Measurements from ENCODE around the gene PNRC2. TPM values are rescaled to one million over a fixed set of nuclear protein-coding genes. Genes with fewer than 3 reads are reported as not detected.
A peak's percentile ranks its signal among the peaks of the same experiment; 100 is the strongest.
"Not testable (repeated sequence)": the region's sequence is repeated elsewhere in the genome, so short reads cannot be mapped to it uniquely, and the experiment has no call there.

Gene PNRC2
- total and polyA plus RNA-seq, 10 of the 15 experiments (the other 5 are each of a cell fraction or from before 2014, with no cell fraction given), result 106 to 205 (median 163) TPM

DNA sequence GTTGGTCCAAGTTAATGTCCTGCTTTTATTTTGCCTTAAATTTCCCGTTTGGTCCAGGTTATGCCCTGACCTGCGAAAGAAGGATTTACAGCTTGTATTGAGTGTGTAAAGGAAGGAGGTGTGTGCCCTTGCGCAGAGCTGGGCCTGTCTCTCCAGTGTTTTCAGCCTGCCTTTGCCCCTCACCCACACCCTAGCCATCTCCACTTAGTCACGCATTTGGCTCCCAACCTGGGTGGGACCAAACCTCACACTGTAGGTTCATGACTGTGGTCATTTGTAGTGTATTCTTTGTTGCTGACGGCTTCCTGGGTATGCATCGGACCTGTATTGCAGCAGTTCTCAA, 21.1 kb downstream of the PNRC2 start (continued):
- TF ChIP-seq KDM1A (IDR thresholded peaks at IDR 0.05; ENCODE audit: borderline replicate concordance) (no peak), EP300 (IDR thresholded peaks at IDR 0.05; ENCODE audit: borderline replicate concordance in 1 of 2, control insufficient read depth in 1 of 2, low read depth in 2 of 2, low read length in 2 of 2) (peak; percentile 38 to 49; a peak in 2 of 4 replicates)

DNA sequence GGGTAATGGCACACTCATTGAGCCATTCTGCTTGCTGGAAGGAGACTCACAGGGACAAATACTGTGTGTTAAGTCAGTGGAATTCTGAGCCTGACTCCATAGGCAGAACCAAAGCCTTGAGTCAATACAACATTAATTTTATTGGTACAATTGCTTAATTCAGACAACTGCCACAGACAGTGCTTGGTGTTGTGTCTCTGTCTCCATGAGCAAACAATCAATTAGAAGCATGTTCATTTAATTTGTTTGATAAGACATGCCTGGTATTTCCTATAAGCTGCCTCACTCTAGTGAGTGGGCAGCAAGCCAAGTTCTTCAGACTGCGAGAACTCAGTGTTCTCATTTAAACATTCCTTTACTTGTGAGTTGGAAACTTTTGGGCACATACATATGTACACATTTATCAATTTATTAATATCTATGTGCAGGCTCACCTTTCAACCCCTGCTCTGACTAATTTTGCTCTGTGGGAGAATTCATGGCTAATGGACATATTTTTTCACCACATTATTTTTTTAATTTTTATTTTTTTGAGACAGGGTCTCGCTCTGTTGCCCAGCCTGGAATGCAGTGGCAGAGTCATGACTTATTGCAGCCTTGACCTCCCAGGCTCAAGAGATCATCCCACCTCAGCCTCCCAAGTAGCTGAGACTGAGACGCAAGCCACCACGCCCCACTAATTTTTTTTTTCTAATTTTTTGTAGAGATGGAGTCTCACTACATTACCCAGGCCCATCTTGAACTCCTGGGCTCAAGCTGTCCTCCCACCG, 25.0 kb downstream of the PNRC2 start:
- POLR2A ChIA-PET, result interaction anchor here (0.9 kb wide), 1 partner anchor 7 kb away, joined by 6 read pairs; no protein-coding TSS in a partner anchor
- DNase-seq (ENCODE audit: low read depth, low spot score) (no peak), ATAC-seq (no peak), FAIRE-seq (no peak)
- in situ Hi-C loops (cut with MboI), result no loop called here
- peaks cover 11% of the 10 kb centered on the region for H3K4me1 ChIP-seq (ENCODE audit: control insufficient read depth, insufficient read depth, low read length)
- SMC1A ChIA-PET (ENCODE audit: uncharacterized antibody, unreplicated experiment), result interaction anchor here (1.7 kb wide), 1 partner anchor 18 kb away, joined by 7 read pairs; no protein-coding TSS in a partner anchor
- no peaks in the 10 kb centered on the region for H3K36me3 ChIP-seq (ENCODE audit: control insufficient read depth in 2 of 2, insufficient read depth in 2 of 2, low read length in 1 of 2)
- peaks cover 9% of the 10 kb centered on the region for H3K79me2 ChIP-seq (ENCODE audit: control insufficient read depth, insufficient read depth, low read length)
- H3K9ac ChIP-seq (ENCODE audit: control insufficient read depth, insufficient read depth, low read length), result no peak overlapping the region
- no peak overlapping the region for H3K27ac ChIP-seq (ENCODE audit: control insufficient read depth, insufficient read depth)
- H3K9me3 ChIP-seq (replicated peaks; ENCODE audit: control insufficient read depth, insufficient read depth, low read length), result no peaks in the 10 kb centered on the region
- WGBS (ENCODE audit: insufficient coverage, insufficient replicate concordance, low lambda C conversion rate, missing lambda C conversion rate), result 57% methylated on average over 5 of the region's 5 CpGs
- no TSS peak for BruUV-seq (replicated peaks)
- RAD21 ChIA-PET (ENCODE audit: unreplicated experiment), result interaction anchor here (1.4 kb wide), 1 partner anchor 44 kb away, joined by 3 read pairs; no protein-coding TSS in a partner anchor
- no peaks in the 10 kb centered on the region for H3K27me3 ChIP-seq (replicated peaks in 1 of 2; ENCODE audit: control insufficient read depth in 2 of 2, insufficient read depth in 2 of 2, low read length in 1 of 2)
- no peaks in the 10 kb centered on the region for H4K20me1 ChIP-seq (ENCODE audit: control insufficient read depth, insufficient read depth)
- H3K4me2 ChIP-seq (ENCODE audit: control insufficient read depth, insufficient read depth), result no peak overlapping the region
- no peak overlapping the region for H3K4me3 ChIP-seq
- intact Hi-C loops (cut with micrococcal nuclease; ENCODE audit: unreplicated experiment), result no loop called here
- no peak overlapping the region for H2AFZ ChIP-seq (ENCODE audit: control insufficient read depth, low read depth, low read length)
- CTCF ChIA-PET, result no interaction called here
- no peak for TF ChIP-seq MEF2B (IDR thresholded peaks at IDR 0.05; ENCODE audit: partially characterized antibody, poor library complexity, severe bottlenecking)
- TF ChIP-seq RBBP5 (conservative IDR thresholded peaks at IDR 0.05), result no peak
- no peak for TF ChIP-seq IRF4 (IDR thresholded peaks at IDR 0.05; ENCODE audit: low read depth, low read length)
- TF ChIP-seq SPI1 (IDR thresholded peaks at IDR 0.05; ENCODE audit: borderline replicate concordance, insufficient read depth, low read depth, low read length), result no peak
- TF ChIP-seq RFX5 (IDR thresholded peaks at IDR 0.05; ENCODE audit: low read depth, low read length), result no peak
- TF ChIP-seq SIN3A (IDR thresholded peaks at IDR 0.05; ENCODE audit: low read depth, low read length), result no peak

DNA sequence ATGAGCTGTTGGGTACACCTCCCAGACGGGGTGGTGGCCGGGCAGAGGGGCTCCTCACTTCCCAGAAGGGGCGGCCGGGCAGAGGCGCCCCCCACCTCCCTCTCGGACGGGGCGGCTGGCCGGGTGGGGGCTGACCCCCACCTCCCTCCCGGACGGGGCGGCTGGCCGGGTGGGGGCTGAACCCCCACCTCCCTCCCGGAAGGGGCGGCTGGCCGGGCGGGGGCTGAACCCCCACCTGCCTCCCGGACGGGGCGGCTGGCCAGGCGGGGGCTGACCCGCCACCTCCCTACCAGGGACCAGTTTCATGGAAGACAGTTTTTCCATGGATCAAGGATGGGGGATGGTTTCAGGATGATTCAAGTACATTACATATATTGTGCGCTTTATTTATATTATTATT, 27.4 kb downstream of the PNRC2 start:
- H3K27me3 ChIP-seq (replicated peaks in 1 of 2; ENCODE audit: control insufficient read depth in 2 of 2, insufficient read depth in 2 of 2, low read length in 1 of 2); ATAC-seq; H3K4me3 ChIP-seq; H2AFZ ChIP-seq (ENCODE audit: control insufficient read depth, low read depth, low read length); H3K9me3 ChIP-seq (replicated peaks; ENCODE audit: control insufficient read depth, insufficient read depth, low read length); FAIRE-seq; H3K4me2 ChIP-seq (ENCODE audit: control insufficient read depth, insufficient read depth); BruUV-seq (replicated peaks); H3K9ac ChIP-seq (ENCODE audit: control insufficient read depth, insufficient read depth, low read length); H4K20me1 ChIP-seq (ENCODE audit: control insufficient read depth, insufficient read depth); intact Hi-C loops (cut with micrococcal nuclease; ENCODE audit: unreplicated experiment); DNase-seq (ENCODE audit: low read depth, low spot score); H3K27ac ChIP-seq (ENCODE audit: control insufficient read depth, insufficient read depth); H3K4me1 ChIP-seq (ENCODE audit: control insufficient read depth, insufficient read depth, low read length); H3K36me3 ChIP-seq (ENCODE audit: control insufficient read depth in 2 of 2, insufficient read depth in 2 of 2, low read length in 1 of 2); in situ Hi-C loops (cut with MboI); H3K79me2 ChIP-seq (ENCODE audit: control insufficient read depth, insufficient read depth, low read length): not testable (repeated sequence)
- SMC1A ChIA-PET (ENCODE audit: uncharacterized antibody, unreplicated experiment), result interaction anchor here (1.0 to 1.9 kb wide), 3 partner anchors 16 to 56 kb away, joined by 3 to 8 read pairs (median 3); partner anchors contain the start of gene PNRC2
- CTCF ChIA-PET, result interaction anchor here (0.7 to 1.4 kb wide), 5 partner anchors 16 to 176 kb away, joined by 3 to 9 read pairs (median 3); no protein-coding TSS in a partner anchor
- 82% methylated on average over 6 of the region's 23 CpGs for WGBS (ENCODE audit: insufficient coverage, insufficient replicate concordance, low lambda C conversion rate, missing lambda C conversion rate)
- POLR2A ChIA-PET, result interaction anchor here (1.1 to 1.5 kb wide), 2 partner anchors 17 to 30 kb away, joined by 3 to 4 read pairs; no protein-coding TSS in a partner anchor
- RAD21 ChIA-PET (ENCODE audit: unreplicated experiment), result interaction anchor here (0.8 kb wide), 1 partner anchor 17 kb away, joined by 3 read pairs; no protein-coding TSS in a partner anchor
